Measurements from ENCODE around the gene DENND6A.
A peak's percentile ranks its signal among the peaks of the same experiment; 100 is the strongest.
"Not testable (repeated sequence)": the region's sequence is repeated elsewhere in the genome, so short reads cannot be mapped to it uniquely, and the experiment has no call there.

The DENND6A gene

DNA sequence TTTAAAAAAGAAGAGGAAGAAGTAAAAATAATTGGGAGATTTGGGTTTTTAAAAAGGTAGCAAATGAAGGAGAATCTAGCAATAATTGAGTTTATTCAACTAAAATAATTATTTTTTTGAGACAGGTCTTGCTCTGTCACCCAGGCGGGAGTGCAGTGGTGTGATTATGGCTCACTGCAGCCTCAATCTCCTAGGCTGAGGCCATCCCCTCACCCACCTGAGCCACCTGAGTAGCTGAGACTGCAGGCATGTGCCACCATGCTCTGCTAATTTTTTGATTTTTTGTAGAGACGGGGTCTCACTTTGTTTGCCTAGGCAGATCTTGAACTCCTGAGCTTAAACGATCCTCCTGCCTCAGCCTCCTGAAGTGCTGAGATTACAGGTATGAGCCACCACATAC lies 68.1 kb downstream of the DENND6A start:
- no peak for DNase-seq

DNA sequence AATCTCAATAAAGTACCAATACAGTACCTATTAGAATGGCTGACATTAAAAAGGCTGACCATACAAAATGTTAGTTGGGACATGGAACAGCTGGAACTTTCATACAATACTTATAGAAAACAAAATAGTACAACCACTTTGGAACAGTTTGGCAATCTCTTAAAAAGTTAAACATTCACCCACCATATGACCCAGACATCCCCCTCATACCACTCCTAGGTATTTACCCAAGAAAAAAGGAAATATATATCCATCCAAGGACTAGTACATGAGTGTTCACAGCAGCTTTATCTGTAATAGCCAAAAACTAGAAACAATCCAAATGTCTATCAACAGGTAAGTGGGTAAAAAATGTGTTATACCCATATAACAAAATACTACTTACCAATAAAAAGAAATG lies 70.5 kb downstream of the DENND6A start:
- no peak for DNase-seq

- no peak for DNase-seq
These were observed 75.1 kb downstream of the DENND6A start for GRCh38 chr3:57617739-57618138.

DNA sequence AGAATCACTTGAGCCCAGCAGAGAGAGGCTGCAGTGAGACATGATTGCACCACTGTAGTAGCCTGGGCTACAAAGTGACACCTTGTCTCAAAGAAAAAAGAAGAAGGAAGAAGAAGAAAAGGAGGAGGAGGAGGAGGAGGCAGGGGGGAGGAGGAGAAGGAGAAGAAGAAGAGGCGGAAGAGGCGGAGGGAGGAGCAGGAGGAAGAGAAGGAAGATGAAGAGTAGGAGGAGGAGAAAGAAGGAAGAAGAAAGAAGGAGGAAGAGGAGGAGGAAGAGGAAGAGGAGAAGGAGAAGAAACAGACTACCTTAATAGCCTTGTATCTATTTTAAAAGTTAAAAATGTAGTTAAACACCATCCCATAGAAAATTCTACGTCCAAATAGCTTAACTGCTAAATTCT lies 76.6 kb downstream of the DENND6A start:
- DNase-seq = no peak

DNA sequence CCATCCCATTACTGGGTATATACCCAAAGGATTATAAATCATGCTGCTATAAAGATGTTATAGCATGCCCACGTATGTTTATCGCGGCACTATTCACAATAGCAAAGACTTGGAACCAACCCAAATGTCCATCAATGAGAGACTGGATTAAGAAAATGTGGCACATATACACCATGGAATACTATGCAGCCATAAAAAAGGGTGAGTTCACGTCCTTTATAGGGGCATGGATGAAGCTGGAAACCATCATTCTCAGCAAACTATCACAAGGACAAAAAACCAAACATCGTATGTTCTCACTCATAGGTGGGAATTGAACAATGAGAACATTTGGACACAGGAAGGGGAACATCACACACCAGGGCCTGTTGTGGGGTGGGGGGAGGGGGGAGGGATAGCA lies 81.0 kb downstream of the DENND6A start:
- not testable (repeated sequence) for DNase-seq

GRCh38 chr3:57605683-57606082 lies 87.2 kb downstream of the DENND6A start:
- no peak for DNase-seq

- DNase-seq = no peak
These were observed 87.9 kb downstream of the DENND6A start for GRCh38 chr3:57604971-57605370.

DNA sequence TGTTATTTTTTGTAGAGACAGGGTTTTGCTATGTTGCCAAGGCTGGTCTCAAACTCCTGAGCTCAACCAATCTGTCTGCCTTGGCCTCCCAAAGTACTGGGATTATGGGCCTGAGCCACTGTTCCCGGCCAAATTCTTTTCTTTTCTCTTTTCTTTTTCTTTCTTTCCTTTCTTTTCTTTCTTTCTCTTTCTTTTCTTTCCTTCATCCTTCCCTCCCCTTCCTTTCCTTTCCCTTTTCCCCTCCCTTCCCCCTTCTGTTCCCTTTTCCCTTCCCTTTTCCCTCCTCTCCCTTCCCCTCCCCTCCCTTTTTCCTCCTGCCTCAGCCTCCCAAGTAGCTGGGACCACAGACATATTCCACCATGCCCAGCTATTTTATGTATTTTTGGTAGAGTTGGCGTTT lies 92.7 kb downstream of the DENND6A start:
- DNase-seq = no peak

DNA sequence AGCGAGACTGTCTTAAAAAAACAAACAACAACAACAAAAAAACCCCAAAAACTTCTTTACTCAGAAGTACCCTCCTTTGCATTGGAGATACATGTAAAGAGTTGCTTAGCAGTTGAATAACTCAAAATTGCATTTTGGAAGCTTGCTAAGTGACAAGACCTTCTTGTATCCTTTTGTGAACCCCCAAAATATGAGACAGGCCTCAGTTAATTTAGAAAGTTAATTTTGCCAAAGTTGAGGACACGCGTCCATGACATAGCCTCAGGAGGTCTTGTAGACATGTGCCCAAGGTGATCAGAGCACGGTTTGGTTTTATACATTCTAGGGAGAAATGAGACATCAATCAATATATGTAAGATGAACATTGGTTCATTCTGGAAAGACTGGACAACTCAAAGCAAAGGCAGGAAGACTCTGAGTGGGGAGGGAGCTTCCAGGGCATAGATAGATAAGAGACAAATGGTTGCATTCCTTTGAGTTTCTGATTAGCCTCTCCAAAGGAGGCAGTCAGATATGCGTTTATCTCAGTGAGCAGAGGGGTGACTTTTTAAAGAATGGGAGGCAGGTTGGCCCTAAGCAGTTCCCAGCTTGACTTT lies 94.0 kb downstream of the DENND6A start:
- DNase-seq = no peak

- DNase-seq = peak; percentile 99
These were observed 95.6 kb downstream of the DENND6A start, which contains the start of gene ARF4 for GRCh38 chr3:57597127-57597923. TSS of gene ARF4 (minus strand) at chr3:57597344. CDS start at chr3:57597140, 204 bp downstream.

GRCh38 chr3:57596495-57597126 lies 96.3 kb downstream of the DENND6A start:
- peak; percentile 70 for DNase-seq

DNA sequence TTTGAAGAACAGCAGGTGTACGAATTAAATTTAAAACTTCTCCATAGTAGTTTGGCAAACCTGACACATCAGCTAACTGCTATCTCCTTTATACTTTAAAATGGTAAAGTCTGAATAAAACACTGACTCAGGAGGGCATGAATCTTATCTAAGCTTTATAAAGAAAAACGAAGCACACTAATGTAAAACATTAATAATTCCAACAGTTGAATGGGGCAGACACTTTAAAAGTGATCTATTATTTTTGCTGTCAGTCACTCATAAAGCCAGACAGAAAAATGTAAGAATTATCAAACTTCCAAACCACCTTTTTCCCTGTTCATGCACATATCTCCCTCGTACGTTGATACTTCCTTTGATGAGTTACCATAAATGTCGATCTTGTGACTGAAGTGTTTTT lies 98.3 kb downstream of the DENND6A start:
- no peak for DNase-seq

GRCh38 chr3:57594144-57594543 lies 98.7 kb downstream of the DENND6A start:
- no peak for DNase-seq

GRCh38 chr3:57592306-57592705 lies 100.6 kb downstream of the DENND6A start:
- no peak for DNase-seq

- DNase-seq = no peak
These were observed 105.0 kb downstream of the DENND6A start for GRCh38 chr3:57587905-57588304.

- no peak for DNase-seq
These were observed 106.1 kb downstream of the DENND6A start for GRCh38 chr3:57586778-57587177.

DNA sequence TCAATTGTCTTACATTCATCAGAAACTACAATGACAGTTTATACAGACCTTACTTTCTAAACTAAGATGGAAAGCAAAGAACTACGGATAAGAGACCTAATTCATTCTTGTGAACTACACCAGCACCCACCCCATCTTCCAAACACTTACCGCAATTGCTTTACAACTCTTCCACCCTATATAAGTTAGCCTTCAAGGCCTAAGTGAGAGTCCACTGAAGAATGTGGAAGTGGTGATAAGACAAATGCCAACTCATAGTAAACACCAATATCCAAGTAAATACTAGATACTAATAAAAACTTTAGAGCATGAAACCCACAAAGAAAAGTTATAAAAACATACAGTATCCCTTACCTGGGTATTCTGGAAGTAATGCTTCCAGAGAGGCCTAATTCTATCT lies 109.3 kb downstream of the DENND6A start:
- DNase-seq = no peak

DNA sequence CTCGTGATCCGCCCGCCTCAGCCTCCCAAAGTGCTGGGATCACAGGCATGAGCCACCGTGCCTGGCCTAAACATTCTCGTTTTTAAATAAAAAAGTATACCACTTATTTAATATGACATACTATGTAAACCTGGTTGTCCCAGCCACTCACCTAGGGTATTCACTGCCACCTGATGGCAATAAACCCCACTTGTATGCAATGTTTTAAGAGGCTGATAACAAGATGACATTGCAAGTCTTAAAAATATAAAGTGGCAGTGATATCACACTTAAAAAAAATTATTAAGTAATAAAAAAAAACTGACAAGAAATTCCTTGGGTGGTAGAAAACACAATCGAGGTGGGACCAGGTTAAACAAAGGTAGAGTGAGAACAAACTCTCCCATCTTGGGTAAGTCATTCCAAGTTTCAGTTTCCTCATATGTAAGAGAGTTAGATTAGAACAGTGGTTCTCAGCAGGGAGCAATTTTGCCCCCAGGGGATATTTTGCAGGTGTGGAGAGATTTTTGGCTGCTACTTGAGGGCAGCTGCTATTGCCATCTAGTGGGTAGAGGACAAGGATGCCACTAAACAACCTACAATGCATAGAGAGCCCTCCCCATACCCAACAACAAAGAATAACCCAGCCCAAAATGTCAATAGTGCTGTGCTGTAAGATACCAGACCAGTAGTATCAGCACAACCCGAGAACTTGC lies 110.3 kb downstream of the DENND6A start:
- DNase-seq = no peak

DNA sequence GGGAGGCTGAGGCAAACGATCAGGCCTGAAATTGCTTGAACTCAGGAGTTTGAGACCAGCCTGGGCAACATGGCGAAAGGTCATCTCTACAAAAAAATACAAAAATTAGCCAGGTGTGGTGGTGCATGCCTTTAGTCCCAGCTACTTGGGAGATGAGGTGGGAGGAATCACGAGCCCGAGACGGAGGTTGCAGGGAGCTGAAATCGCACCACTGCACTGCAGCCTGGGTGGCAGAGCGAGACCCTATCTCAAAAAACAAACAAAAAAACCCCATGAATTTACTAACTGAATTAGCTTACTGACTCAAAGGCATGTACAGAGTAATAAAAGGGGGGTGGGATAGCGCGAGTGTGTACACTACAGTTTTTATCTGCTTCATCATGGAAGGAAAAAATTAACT lies 115.1 kb downstream of the DENND6A start:
- no peak for DNase-seq

DNA sequence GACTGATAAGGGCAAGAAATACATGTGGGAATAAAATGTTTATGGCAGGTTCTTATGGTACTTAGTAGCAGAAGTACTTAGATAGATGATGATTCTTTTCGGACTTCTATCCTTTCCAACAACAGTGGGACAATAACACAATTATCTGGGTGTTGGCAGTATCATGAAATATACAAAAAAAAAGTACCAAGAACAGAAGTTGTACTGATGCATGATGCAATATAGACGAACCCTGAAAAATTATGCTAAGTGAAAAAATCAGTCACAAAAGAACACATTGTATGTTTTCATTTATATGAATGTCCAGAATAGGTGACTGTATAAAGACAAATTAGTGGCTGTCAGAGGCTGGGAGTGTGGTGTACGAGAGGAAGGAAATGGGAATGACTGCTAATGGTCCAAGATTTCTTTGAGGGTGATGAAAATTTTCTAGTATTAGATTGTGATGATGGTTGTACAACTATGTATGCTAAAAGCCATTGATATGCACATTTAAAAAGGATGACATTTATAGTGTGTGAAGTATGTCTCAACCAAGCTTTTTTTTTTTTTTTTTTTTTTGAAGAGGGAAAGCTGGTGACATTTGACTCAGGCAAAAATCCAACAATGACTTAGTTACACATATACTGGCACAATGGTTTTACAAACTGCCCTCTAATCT lies 116.8 kb downstream of the DENND6A start:
- no peak for DNase-seq

Measured in activated CD4-positive, alpha-beta T cell treated with anti-CD3 and anti-CD28 coated beads for 48 hours (primary cell).